Omental fat pad (tissue), 4 donors: ENCODE results near the gene ZNF605. TPM values are rescaled to one million over a fixed set of nuclear protein-coding genes. Genes with fewer than 3 reads are reported as not detected.

ENCODE experiments used
- ATAC-seq: fragments of 150-250 bp; one replicate; pipeline ENCODE4 v1.9.1; 2016; ENCODE audit warnings: mild to moderate bottlenecking, moderate library complexity; ENCODE audit not compliant: low FRiP score
- DNase-seq: peaks from one replicate; pipeline ENCODE4 v3.0.0-alpha.2; 2019; ENCODE audit warnings: low spot score
- total RNA-seq, 4 donors: library from RNA; depleted of rRNA; stranded (reverse); fragments of >200 nt; gene quantifications; one replicate each; pipeline ENCODE4 v1.1.0, GENCODE V29; 2016
- TF ChIP-seq, protein P1 (sequence below), 3 donors: fragments of 450-650 bp; IDR thresholded peaks; one replicate each; pipeline ENCODE4 v1.5.1; 2016 to 2017; ENCODE audit warnings: antibody characterized with exemption in 3 of 3, mild to moderate bottlenecking in 3 of 3, moderate library complexity in 2 of 3

ZNF605 gene
- total RNA-seq, 4 donors from 2014 or later = 4.7 to 17.0 (median 7.3) TPM

DNA sequence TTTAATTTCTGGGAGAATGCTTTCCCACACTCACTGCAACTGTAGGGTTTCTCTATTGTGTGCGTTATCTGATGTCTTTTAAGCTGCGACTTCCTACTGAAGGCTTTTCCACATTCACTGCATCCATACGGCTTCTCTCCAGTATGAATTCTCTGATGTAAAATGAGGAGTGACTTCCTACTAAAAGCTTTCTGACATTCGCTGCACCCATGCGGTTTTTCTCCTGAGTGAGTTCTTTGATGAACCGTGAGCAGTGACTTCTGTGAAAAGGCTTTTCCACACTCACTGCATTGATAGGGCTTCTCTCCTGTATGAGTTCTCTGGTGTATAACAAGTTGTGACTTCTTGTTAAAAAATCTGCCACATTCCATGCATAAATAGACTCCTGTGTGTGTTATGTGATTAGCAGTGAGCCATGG is 29.7 kb downstream of the ZNF605 start:
- ATAC-seq = no peak
- no peak for DNase-seq
- TF ChIP-seq, protein P1, sequence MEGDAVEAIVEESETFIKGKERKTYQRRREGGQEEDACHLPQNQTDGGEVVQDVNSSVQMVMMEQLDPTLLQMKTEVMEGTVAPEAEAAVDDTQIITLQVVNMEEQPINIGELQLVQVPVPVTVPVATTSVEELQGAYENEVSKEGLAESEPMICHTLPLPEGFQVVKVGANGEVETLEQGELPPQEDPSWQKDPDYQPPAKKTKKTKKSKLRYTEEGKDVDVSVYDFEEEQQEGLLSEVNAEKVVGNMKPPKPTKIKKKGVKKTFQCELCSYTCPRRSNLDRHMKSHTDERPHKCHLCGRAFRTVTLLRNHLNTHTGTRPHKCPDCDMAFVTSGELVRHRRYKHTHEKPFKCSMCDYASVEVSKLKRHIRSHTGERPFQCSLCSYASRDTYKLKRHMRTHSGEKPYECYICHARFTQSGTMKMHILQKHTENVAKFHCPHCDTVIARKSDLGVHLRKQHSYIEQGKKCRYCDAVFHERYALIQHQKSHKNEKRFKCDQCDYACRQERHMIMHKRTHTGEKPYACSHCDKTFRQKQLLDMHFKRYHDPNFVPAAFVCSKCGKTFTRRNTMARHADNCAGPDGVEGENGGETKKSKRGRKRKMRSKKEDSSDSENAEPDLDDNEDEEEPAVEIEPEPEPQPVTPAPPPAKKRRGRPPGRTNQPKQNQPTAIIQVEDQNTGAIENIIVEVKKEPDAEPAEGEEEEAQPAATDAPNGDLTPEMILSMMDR (IDR thresholded peaks at IDR 0.05) = no peak

DNA sequence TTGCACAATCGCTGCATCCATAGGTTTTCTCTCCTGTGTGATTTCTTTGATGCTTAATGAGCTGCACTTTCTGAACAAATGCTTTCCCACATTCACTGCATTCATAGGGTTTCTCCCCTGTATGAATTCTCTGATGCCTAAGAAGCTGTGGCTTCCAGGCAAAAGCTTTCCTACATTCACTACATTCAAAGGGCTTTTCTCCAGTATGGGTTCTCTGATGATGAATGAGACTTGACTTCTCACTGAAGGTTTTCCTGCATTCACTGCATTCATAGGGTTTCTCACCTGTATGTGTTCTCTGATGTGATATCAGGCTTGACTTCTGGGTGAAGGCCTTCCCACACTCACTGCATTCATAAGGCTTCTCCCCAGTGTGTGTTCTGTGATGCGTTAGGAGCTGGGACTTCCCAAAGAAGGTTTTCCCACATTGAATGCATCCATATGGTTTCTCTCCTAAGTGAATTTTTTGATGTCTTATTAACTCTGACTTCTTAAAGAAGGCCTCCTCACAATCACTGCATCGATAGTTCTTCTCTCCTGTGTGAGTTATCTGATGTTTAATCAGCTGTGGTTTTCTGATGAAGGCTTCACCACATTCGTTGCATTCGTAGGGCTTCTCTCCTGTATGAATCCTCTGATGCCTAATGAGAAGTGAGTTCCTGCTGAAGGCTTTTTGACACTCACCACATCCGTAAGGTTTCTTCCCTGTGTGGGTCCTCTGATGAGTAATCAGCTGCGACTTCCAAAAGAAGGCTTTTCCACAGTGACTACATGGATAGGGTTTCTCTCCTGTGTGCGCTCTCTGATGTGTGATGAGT is 30.3 kb downstream of the ZNF605 start:
- TF ChIP-seq, protein P1 (IDR thresholded peaks at IDR 0.05) = no peak
- ATAC-seq (no peak), DNase-seq (no peak)

DNA sequence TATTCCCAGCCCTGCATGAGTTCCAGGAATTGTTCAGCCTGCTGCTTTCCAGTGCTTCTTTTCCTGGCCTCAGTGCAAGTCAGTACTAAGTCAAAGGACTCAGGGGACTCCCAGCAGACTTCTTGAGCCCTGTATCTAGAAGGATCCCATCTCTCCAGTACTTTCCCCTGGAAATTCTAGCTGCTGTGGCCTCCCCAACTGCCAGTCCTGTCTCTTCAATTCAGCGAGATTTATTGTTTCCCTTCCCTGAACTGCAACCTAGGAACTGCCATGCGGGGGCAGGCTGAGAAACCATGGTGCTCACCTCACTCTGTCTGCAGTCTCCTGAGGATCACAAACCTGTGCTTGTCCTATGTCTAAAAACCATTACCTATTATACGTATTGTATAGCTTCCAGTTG is 31.8 kb downstream of the ZNF605 start:
- TF ChIP-seq, protein P1 (IDR thresholded peaks at IDR 0.05) = no peak
- ATAC-seq = no peak
- DNase-seq = no peak

DNA sequence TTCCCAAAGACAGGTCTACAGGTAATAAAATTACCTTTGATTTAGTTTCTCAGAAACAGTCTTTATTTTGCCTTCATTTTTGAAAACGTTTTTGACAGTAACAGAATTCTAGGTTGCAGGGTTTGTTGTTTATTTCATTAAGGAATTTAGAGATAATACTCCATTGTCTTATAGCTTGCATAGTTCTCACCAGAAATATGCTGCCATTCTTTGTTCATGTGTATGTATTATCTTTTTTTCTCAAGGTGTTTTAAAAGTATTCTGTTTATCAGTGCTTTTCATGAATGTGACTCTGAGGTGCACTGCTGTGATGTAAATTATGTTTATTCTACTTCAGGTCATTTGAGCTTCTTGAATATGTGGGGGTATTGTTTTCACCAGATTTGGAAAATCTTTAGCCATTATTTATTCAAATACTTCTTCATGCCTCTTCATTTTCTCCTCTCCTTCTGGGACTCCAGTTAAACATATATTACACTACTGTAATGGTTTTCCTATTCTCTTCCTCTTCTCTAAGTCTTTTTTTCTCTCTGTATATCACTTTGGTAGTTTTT is 32.7 kb downstream of the ZNF605 start:
- ATAC-seq = no peak
- DNase-seq = no peak
- TF ChIP-seq, protein P1 (IDR thresholded peaks at IDR 0.05) = no peak

DNA sequence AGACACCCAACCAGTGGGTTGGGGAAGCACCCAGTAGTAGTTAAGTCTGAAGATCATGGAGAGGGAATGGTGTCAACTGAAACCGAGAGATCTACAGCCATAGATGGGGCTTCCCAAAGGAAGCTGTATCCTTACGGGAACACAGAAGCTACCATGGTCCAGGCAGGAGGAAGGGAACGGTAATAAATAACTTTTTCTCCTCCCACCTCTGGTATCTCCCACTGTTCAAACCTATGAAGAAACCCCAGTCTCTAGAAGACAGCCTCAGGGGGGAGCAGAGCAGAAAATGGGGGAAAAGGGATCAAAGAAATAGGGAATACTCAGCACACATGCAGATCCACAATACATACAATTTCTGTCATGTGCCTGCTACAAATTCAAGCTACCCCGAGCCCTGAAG is 33.4 kb downstream of the ZNF605 start:
- TF ChIP-seq, protein P1 (IDR thresholded peaks at IDR 0.05) = no peak
- ATAC-seq (no peak), DNase-seq (no peak)

DNA sequence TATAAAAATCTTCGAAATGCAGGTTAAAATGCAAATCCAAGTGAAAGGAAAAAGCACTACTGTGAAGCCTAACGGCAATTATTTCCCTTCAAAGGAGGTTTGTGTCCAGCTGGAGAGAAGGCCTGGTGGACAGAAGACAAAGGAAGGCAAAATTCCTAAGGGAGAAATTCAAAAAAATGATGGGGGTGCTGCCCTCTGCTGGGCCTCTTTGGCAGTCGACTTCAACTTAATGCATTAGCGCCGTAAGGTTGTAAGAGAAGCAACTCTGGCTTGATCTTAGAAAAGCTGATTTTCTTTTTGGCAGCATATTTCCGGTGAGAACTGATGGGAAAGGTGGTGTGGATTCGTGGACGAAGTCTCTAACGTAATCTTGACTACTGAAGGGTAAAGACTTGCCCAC is 34.4 kb downstream of the ZNF605 start:
- TF ChIP-seq, protein P1 (IDR thresholded peaks at IDR 0.05) = no peak
- no peak for DNase-seq
- no peak for ATAC-seq

DNA sequence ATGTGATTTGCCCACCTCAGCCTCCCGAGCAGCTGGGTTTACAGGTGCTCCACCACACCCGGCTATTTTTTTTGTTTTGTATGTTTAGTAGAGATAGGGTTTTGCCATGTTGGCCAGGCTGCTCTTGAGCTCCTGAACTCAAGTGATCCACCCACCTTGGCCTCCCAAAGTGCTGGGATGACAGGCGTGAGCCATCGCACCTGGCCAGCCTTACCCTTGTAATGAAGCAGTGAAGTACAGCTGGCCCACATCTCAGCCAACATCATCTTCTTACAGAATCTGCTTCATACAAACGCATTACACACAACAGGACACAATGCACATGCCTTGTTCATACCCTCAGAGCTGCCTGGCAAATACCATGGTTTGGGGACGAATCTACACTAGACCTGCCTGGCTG is 37.4 kb downstream of the ZNF605 start:
- TF ChIP-seq, protein P1 (IDR thresholded peaks at IDR 0.05) = no peak
- ATAC-seq (no peak), DNase-seq (no peak)
